ENCODE measurements around the gene CCR6. TPM values are rescaled to one million over a fixed set of nuclear protein-coding genes. Genes with fewer than 3 reads are reported as not detected.

The CCR6 gene
- polyA plus RNA-seq, 1 donor, result 5.9 TPM

Other genes with a start within 250 kb of the CCR6 start
- gene RNASET2, start 166.5 kb upstream of the CCR6 start, polyA plus RNA-seq, result 70.2 TPM
- 40.9 TPM for gene CEP43, start 123.7 kb upstream of the CCR6 start, polyA plus RNA-seq
- 0.36 TPM for gene GPR31, start 34.9 kb downstream of the CCR6 start, polyA plus RNA-seq
- 36.4 TPM for gene UNC93A, start 168.2 kb downstream of the CCR6 start, polyA plus RNA-seq
- gene TTLL2, start 202.0 kb downstream of the CCR6 start, polyA plus RNA-seq, result 0.94 TPM